Measurements from ENCODE around the gene POC1B.

POC1B gene

GRCh38 chr12:89497005-89497404, 28.8 kb downstream of the POC1B start:
- no peak for DNase-seq

DNA sequence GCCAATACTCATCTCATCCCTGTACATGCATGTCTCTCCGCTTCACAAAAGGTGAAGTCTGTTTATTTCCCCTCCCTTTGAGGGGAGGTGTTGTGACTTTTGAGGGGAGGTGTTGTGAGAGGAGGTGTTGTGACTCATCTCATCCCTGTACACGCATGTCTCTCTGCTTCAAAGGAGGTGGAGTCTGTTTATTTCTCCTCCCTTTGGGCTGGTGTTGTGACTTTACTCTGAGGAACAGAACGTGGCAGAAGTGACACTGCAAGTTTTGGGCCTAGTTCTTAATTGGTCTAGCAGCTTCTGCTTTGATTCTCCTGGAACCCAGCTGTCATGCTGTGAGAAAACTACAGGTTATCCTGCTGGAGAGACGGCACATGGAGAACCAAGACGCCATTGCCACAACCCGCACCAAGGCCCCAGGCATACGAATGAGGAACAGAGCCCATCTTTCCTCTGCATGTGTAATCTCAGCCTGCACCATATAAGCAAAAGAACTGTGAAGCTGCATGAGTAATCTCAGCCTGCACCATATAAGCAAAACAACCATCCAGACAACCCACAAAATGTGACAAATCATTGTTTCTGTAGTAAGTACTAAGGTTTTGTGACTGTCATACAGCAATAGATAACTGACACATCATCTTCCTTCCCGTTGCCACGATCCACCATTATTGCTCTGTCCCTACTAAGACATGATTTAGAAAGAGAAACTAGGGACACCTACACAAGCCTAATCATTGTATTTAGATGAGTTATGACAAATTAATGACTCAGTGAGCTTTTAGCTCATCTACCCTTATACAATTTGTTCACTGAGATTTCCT, 31.2 kb downstream of the POC1B start:
- DNase-seq = no peak

DNA sequence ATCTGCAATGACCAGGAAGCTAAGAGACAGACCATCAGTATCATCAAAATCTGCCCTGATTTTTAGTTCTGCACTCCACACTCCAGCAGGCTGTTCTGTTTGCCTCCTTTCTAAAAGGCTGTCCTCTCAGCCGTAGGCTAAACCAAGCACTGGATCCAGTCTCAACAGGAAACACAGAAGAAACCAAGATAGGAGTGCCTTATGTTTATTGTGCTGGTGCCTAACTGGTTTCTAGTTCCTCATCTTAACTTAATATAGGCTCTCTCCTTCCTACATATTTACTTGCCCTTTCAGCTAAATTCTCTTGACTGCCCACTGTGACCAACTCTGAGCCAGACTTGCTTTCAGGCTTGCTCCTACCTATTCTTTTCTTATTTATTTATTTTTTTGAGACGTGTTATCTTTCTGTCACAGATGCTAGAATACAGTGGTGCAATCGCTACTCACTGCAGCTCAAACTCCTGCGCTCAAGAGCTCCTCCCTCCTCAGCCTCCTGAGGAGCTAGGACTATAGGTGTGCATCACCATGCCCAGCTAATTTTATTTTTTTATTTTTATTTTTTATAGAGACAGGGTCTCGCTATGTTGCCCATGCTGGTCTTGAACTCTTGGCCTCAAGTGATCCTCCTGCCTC, 32.1 kb downstream of the POC1B start:
- DNase-seq = no peak

GRCh38 chr12:89492883-89493282, 33.0 kb downstream of the POC1B start:
- DNase-seq = no peak

- DNase-seq = no peak
These were observed 34.9 kb downstream of the POC1B start for GRCh38 chr12:89490922-89491321.

DNA sequence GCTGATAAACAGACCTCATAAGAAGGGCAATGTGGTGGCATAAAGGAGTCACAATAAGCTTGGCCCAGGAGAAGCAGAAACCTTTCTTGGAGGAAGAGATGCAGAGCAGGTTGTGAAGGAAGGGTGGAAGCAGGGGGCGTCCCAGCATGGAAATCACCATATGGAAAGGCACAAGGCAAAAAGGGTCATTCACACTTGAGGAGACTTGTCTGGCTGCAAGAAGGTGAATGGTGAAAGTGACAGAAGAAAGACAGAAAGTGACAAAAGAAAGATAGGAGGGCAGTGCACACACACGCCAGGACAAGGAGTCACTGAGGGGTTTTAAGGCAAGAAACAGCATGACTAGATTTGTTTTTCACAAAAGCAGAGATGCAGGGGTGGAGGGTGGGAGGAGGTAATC, 39.6 kb downstream of the POC1B start:
- no peak for DNase-seq

GRCh38 chr12:89484470-89484869, 41.4 kb downstream of the POC1B start:
- no peak for DNase-seq

- no peak for DNase-seq
These were observed 44.5 kb downstream of the POC1B start for GRCh38 chr12:89481213-89481914.

GRCh38 chr12:89479982-89480381, 45.9 kb downstream of the POC1B start:
- no peak for DNase-seq

GRCh38 chr12:89477633-89478279, 48.1 kb downstream of the POC1B start:
- no peak for DNase-seq

GRCh38 chr12:89476904-89477595, 48.8 kb downstream of the POC1B start:
- no peak for DNase-seq

GRCh38 chr12:89476232-89476631, 49.6 kb downstream of the POC1B start:
- no peak for DNase-seq

DNA sequence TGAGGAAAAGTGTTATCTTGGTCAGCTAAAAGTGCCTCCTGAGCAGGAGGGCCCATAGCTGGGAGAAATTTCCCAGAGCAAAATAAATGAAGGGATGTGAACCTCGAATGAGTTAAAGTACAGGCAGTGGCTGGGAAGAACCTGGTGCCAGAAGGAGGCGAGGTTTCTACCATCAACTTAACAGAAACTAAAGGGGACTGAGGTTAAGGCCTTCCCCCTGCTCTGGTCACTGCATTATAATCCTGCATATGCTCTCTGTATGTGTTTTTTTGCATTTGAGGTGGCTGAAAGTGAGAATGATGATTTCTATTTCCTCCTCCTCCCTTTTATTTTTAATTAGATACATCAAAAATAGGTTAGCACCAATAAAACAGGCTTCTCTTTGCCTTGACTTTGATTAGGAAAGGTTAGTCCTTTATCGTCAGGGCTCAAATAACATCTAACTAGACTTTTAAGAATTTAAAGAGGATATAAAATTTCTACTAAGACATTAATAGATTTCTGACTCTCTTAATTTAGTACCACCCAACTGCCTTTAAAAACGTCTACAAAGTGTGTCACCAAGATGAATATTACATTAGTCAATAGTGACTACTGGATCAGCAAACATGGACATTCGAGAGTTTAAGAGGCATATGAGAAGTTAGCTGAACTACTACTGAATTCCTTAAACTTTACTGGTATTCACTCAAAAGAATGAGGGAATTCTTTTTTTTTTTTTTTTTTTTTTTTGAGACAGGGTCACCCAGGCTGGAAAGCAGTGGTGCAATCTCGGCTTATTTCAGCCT, 50.5 kb downstream of the POC1B start:
- no peak for DNase-seq

DNA sequence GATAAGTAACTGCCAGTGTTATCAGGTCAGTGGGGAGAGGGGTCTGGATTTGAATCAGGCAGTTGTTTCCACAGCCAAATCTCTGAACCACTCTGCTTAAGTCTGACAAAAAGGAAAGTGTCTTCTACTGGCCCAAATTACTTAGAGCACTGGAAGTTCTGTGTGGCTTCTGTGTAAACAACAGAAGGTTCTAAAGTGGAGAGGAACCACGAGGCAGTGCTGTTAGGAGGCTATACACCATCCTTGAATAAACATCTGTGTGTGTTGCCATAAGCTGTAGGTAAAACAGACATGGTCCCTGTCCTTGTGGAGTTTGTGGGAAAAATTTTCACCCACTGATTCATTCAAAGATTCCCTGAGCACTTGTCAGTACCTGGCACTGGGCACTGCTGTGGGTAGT, 51.2 kb downstream of the POC1B start:
- DNase-seq = no peak

DNA sequence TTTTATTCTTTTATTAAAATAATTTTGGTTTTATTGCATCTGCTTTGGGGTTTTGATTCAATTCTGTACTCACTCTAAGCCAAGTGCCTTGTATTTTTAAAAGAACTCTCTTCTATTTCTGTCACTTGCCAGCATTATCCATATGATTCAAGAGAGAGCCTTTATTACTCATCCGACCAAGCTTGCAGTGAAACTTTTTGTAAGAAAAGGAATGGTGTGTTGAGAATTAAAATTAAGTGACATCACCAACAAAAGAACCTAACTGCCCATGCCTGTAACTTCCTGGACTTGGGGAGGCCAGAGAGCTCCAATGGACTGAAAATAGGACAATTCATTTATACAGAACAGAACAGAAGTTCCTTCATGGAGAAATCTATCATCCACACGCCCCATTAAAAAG, 53.3 kb downstream of the POC1B start:
- no peak for DNase-seq

GRCh38 chr12:89470741-89471509, 54.9 kb downstream of the POC1B start:
- no peak for DNase-seq

- DNase-seq = no peak
These were observed 56.5 kb downstream of the POC1B start for GRCh38 chr12:89469361-89469760.

GRCh38 chr12:89468648-89469326, 57.1 kb downstream of the POC1B start:
- DNase-seq = no peak

- DNase-seq = no peak
These were observed 57.8 kb downstream of the POC1B start for GRCh38 chr12:89468017-89468416.

DNA sequence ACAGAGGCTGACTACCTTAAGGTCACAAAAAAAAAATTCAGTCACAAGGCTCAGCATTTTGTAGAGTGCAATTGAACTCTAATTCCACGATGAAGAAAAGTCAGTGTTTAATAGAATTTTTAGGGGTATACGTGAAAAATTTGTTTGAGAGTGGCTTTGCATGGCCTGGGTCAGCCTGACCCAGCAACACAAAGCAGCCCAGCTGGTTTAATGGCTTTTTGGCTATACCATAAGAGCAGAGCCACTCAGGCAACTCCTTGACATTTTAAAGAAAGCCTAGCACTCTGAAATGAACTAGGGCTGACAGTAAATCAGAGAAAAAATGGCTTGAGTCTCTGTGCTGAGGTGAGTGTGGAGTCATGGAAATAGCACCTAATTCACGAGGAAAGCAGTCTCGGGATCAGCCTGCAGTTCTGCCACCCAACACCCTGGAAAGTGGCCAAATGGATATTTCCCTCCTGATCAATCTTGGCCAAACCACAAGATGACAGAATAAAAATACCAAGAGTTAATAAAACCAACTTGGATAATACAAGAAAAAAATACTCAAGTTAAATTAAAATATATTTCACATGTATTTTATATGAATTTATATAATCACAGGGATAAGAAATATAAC, 60.8 kb downstream of the POC1B start:
- DNase-seq = no peak
